HepG2 (cell line): Measurements from ENCODE around the gene SLC2A6. TPM values are rescaled to one million over a fixed set of nuclear protein-coding genes. Genes with fewer than 3 reads are reported as not detected.

ENCODE experiments used
- ATAC-seq: fragments of 200-7000 bp; cut with Tn5 transposase; 3 replicates; pipeline ENCODE4 v1.9.1; 2020; ENCODE audit warnings: mild to moderate bottlenecking, moderate library complexity
- BruUV-seq: library from RNA; stranded (reverse); fragments of 400-500 nt; replicated peaks from 2 replicates; lab custom pipeline; 2021; lab: Mats Ljungman, UMichigan
- CTCF ChIA-PET: fragments of 300-600 bp; formaldehyde crosslinking; extraction: SDS; loops from one replicate; lab custom pipeline; 2021; ENCODE audit warnings: low total read pairs, inconsistent platforms, low intra/inter-chr PET ratio; lab: Yijun Ruan, JAX
- POLR2A ChIA-PET: fragments of 350-600 bp; sonication (Branson Sonifier 250); formaldehyde crosslinking; loops from one replicate; lab custom pipeline; 2020; ENCODE audit warnings: antibody characterized with exemption, inconsistent platforms; lab: Yijun Ruan, JAX
- DNase-seq: peaks from one replicate; pipeline ENCODE4 v3.0.0-alpha.2; 2015; ENCODE audit warnings: low spot score
- FAIRE-seq: peaks from 3 replicates; lab custom pipeline; 2011; peaks lifted over from hg19 to GRCh38; lab: Jason Lieb, UNC
- H2AFZ ChIP-seq: one replicate; pipeline ENCODE4 v1.6.1; 2011; ENCODE audit warnings: low read length, inconsistent platforms
- H3K27ac ChIP-seq: fragments of 300-600 bp; 3 replicates; pipeline ENCODE4 v1.8.0; 2011; ENCODE audit warnings: mixed run types, mild to moderate bottlenecking, mixed read lengths, low read length, inconsistent platforms; ENCODE audit not compliant: insufficient read depth; ENCODE audit errors: extremely low read length
- H3K27me3 ChIP-seq, 2 experiments: fragments of 200-600 bp in 1 of 2; 2 replicates in 1 of 2; 3 replicates in 1 of 2; pipeline versions ENCODE4 v1.6.0 to v1.8.0; 2011; ENCODE audit warnings: low read length in 2 of 2, mild to moderate bottlenecking in 2 of 2, moderate library complexity in 2 of 2, inconsistent platforms in 1 of 2; ENCODE audit not compliant: insufficient read depth in 2 of 2, control insufficient read depth in 1 of 2
- H3K36me3 ChIP-seq, 2 experiments: fragments of 200-600 bp in 1 of 2; replicated peaks in 1 of 2; 2 replicates in 1 of 2; 3 replicates in 1 of 2; pipeline versions ENCODE4 v1.5.1 to v1.8.0; 2011; ENCODE audit warnings: low read length in 2 of 2, inconsistent platforms in 1 of 2; ENCODE audit not compliant: insufficient read depth in 2 of 2, control insufficient read depth in 1 of 2
- H3K4me1 ChIP-seq: 2 replicates; pipeline ENCODE4 v1.5.1; 2012; ENCODE audit warnings: low read length, inconsistent platforms; ENCODE audit not compliant: insufficient read depth
- H3K4me2 ChIP-seq: 2 replicates; pipeline ENCODE4 v1.6.0; 2011; ENCODE audit warnings: low read depth, low read length, inconsistent platforms
- H3K4me3 ChIP-seq, 3 experiments: fragments of 200-600 bp in 1 of 3; sonication (generic), shearing (Covaris generic) in 1 of 3; replicated peaks in 1 of 3; 2 replicates each; pipeline ENCODE4 v1.5.1; 2011 to 2016; ENCODE audit warnings: low read length in 3 of 3, inconsistent platforms in 2 of 3, low read depth in 2 of 3, mild to moderate bottlenecking in 2 of 3, control low read depth in 1 of 3, mixed read lengths in 1 of 3; ENCODE audit not compliant: insufficient read depth in 1 of 3
- H3K79me2 ChIP-seq: one replicate; pipeline ENCODE4 v1.6.1; 2011; ENCODE audit warnings: low read length, inconsistent platforms; ENCODE audit not compliant: insufficient read depth
- H3K9ac ChIP-seq: 2 replicates; pipeline ENCODE4 v1.6.0; 2011; ENCODE audit warnings: mild to moderate bottlenecking, low read depth, low read length, inconsistent platforms; ENCODE audit not compliant: insufficient read depth
- H3K9me3 ChIP-seq: 2 replicates; pipeline ENCODE4 v1.5.1; 2012; ENCODE audit warnings: mild to moderate bottlenecking, low read length
- H4K20me1 ChIP-seq: 2 replicates; pipeline ENCODE4 v1.6.0; 2011; ENCODE audit warnings: inconsistent platforms, mild to moderate bottlenecking, low read length, moderate library complexity; ENCODE audit not compliant: insufficient read depth
- NFYC ChIP-seq: IDR thresholded peaks from 2 replicates; pipeline ENCODE4 v1.6.1; 2016; ENCODE audit warnings: missing genetic modification reagents, missing compliant biosample characterization
- SAFB2 ChIP-seq: sonication (generic); formaldehyde crosslinking; IDR thresholded peaks from 2 replicates; pipeline ENCODE4 v1.5.1; 2020; ENCODE audit warnings: missing genetic modification reagents, low read depth, mild to moderate bottlenecking, borderline replicate concordance
- SRSF1 ChIP-seq: fragments of 200-400 bp; formaldehyde crosslinking; optimal IDR thresholded peaks from 2 replicates; pipeline ENCODE3; 2017; ENCODE audit warnings: mild to moderate bottlenecking, low read depth, low read length, moderate library complexity
- TBX2 ChIP-seq: sonication (generic); formaldehyde crosslinking; IDR thresholded peaks from 2 replicates; pipeline ENCODE4 v1.5.0; 2020; ENCODE audit warnings: missing genetic modification reagents, mild to moderate bottlenecking, borderline replicate concordance
- U2AF2 ChIP-seq: fragments of 200-400 bp; formaldehyde crosslinking; IDR thresholded peaks from 2 replicates; pipeline ENCODE4 v1.6.1; 2017; ENCODE audit warnings: low read depth, mild to moderate bottlenecking, low read length
- ZNF121 ChIP-seq: sonication (generic); formaldehyde crosslinking; IDR thresholded peaks from 2 replicates; pipeline ENCODE4 v1.5.0; 2020; ENCODE audit warnings: mild to moderate bottlenecking, missing genetic modification reagents
- ZNF850 ChIP-seq: sonication (generic); formaldehyde crosslinking; conservative IDR thresholded peaks from 2 replicates; pipeline ENCODE4 v1.9.0; 2021; ENCODE audit warnings: mild to moderate bottlenecking, missing genetic modification reagents
- WGBS: methylation state at CpG from one replicate; pipeline ENCODE4 v1.1.6; 2017; ENCODE audit warnings: low lambda C conversion rate; 5-methylcytosine and 5-hydroxymethylcytosine counted together
- in situ Hi-C: cut with HindIII; loops from 2 replicates; pipeline ENCODE4 v1.10.0; 2017; ENCODE audit warnings: low pct_unique_long_range_greater_than_20kb; ENCODE audit not compliant: extremely low pct_ligation_motif_present
- intact Hi-C: fragments of 100-400 bp; cut with micrococcal nuclease; formaldehyde crosslinking; loops from one replicate; pipeline ENCODE4 v1.10.0; 2022; ENCODE audit not compliant: unreplicated experiment
- polyA plus RNA-seq, 8 experiments: library from polyadenylated mRNA; depleted of rRNA in 3 of 8; stranded (reverse) in 7 of 8; unstranded in 1 of 8; fragments of >200 nt; fragmentation: Illumina TruSeq in 4 of 8; extraction: Trizol in 4 of 8; gene quantifications; 2 replicates each; pipeline versions ENCODE4 v1.2.1 to v1.2.3, GENCODE V29; 2011 to 2016; ENCODE audit warnings: low read depth in 4 of 8, missing spikeins in 1 of 8, mixed read lengths in 1 of 8; ENCODE audit not compliant: insufficient read depth in 1 of 8
- total RNA-seq, 5 experiments: library from RNA; depleted of rRNA; stranded (reverse); fragments of >200 nt; fragmentation: Illumina TruSeq; extraction: Trizol; gene quantifications; 2 replicates each; pipeline ENCODE4 v1.2.3, GENCODE V29; 2016; ENCODE audit warnings: low read depth in 1 of 5
- TF ChIP-seq, protein P1 (sequence below): sonication (generic); formaldehyde crosslinking; conservative IDR thresholded peaks from 2 replicates; pipeline ENCODE4 v1.8.1; 2023; ENCODE audit warnings: missing genetic modification reagents
- TF ChIP-seq, protein P2 (sequence below): sonication (generic); formaldehyde crosslinking; conservative IDR thresholded peaks from 2 replicates; pipeline ENCODE4 v1.8.0; 2022; ENCODE audit warnings: missing genetic modification reagents
- TF ChIP-seq, protein P3 (sequence below): sonication (generic); formaldehyde crosslinking; IDR thresholded peaks from 2 replicates; pipeline ENCODE4 v1.4.0; 2020; ENCODE audit warnings: missing genetic modification reagents, mild to moderate bottlenecking, borderline replicate concordance

SLC2A6 gene
- total and polyA plus RNA-seq, 2 of the 13 experiments (the other 11 are each of a cell fraction or from before 2014, with no cell fraction given), result 4.1 to 15.0 TPM

DNA sequence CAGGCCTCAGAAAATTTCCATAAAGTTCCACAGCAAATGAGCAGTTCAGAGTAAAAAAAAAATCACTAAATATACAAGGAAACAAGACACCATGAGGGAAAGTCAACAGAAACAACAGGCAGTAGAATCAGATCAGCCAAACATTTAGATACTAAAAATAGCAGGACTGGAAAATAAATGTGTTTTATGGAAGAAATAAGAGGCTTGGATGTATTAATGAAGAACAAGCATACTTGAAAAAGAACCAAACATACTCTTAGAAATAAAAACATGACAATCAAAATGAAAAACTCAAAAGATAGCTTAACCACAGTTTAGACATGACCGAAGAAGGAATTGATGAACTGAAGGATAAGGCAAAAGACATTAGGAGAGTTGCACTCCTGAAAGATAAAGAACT is 23.2 kb upstream of the SLC2A6 start:
- no peaks in the 10 kb centered on the region for H4K20me1 ChIP-seq
- no peak overlapping the region for H3K4me3 ChIP-seq
- H3K9ac ChIP-seq, result no peak overlapping the region
- peaks cover 11% of the 10 kb centered on the region for H3K9me3 ChIP-seq
- in situ Hi-C loops, result no loop called here
- H3K36me3 ChIP-seq, result no peaks in the 10 kb centered on the region
- H2AFZ ChIP-seq, result no peak overlapping the region
- H3K27me3 ChIP-seq, result peaks cover 0 to 3% of the 10 kb centered on the region in 2 experiments; a peak in 1 of 5 replicates
- 98% methylated on average over 1 of the region's 1 CpG for WGBS
- ATAC-seq (no peak), FAIRE-seq (no peak), DNase-seq (no peak)
- peaks cover 49% of the 10 kb centered on the region for H3K4me1 ChIP-seq
- ChIA-PET CTCF (no interaction called here), POLR2A (no interaction called here)
- no peak overlapping the region for H3K27ac ChIP-seq
- H3K4me2 ChIP-seq, result no peak overlapping the region
- TF ChIP-seq TBX2 (CRISPR knock-in tag) (no peak), SRSF1 (no peak)
- H3K79me2 ChIP-seq, result no peaks in the 10 kb centered on the region
- BruUV-seq, result no TSS peak
- intact Hi-C loops, result no loop called here

DNA sequence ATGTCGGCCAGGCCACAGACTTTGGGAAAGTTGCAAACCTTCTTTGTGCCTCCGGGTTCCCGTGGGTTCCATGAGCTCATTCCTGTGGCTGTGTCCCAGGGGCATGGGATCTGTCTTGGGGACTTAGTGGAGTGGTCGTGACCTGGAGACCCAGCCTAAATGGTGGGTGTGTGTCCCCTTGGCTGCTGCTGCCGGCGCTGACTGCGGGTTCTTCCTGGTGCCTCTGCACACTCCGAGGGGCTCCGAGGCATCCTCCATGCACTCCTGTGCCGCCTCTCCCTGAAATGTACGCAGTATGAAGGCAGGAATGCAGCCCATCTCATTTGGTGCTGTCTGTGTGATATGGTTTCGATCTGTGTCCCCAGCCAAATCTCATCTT is 21.0 kb upstream of the SLC2A6 start:
- ChIA-PET POLR2A (interaction anchor here (1.2 kb wide), 1 partner anchor 40 kb away, joined by 4 read pairs; the partner anchor contains the start of gene CACFD1), CTCF (no interaction called here)
- Histone ChIP-seq H4K20me1 (no peaks in the 10 kb centered on the region), H3K79me2 (no peaks in the 10 kb centered on the region), H3K36me3 (no peaks in the 10 kb centered on the region), H3K9ac (no peak overlapping the region), H3K4me3 (0 out of 6 replicates have a peak overlapping the region, but pooled peaks of 1 of the 3 experiments have one; percentile 2), H3K9me3 (peaks cover 11% of the 10 kb centered on the region), H3K4me1 (peaks cover 45% of the 10 kb centered on the region), H3K4me2 (peak overlapping the region; percentile 56), H3K27ac (no peak overlapping the region), H3K27me3 (peaks cover 1 to 14% of the 10 kb centered on the region in 2 experiments; a peak in 2 of 5 replicates), H2AFZ (no peak overlapping the region)
- FAIRE-seq, result no peak
- no TSS peak for BruUV-seq
- in situ Hi-C loops, result no loop called here
- TF ChIP-seq, protein P1, sequence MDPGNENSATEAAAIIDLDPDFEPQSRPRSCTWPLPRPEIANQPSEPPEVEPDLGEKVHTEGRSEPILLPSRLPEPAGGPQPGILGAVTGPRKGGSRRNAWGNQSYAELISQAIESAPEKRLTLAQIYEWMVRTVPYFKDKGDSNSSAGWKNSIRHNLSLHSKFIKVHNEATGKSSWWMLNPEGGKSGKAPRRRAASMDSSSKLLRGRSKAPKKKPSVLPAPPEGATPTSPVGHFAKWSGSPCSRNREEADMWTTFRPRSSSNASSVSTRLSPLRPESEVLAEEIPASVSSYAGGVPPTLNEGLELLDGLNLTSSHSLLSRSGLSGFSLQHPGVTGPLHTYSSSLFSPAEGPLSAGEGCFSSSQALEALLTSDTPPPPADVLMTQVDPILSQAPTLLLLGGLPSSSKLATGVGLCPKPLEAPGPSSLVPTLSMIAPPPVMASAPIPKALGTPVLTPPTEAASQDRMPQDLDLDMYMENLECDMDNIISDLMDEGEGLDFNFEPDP (CRISPR knock-in tag), result 0 out of 2 replicates have a peak, but pooled peaks have one; percentile 12
- TF ChIP-seq U2AF2, result no peak
- TF ChIP-seq ZNF121 (CRISPR knock-in tag), result no peak
- TF ChIP-seq, protein P2, sequence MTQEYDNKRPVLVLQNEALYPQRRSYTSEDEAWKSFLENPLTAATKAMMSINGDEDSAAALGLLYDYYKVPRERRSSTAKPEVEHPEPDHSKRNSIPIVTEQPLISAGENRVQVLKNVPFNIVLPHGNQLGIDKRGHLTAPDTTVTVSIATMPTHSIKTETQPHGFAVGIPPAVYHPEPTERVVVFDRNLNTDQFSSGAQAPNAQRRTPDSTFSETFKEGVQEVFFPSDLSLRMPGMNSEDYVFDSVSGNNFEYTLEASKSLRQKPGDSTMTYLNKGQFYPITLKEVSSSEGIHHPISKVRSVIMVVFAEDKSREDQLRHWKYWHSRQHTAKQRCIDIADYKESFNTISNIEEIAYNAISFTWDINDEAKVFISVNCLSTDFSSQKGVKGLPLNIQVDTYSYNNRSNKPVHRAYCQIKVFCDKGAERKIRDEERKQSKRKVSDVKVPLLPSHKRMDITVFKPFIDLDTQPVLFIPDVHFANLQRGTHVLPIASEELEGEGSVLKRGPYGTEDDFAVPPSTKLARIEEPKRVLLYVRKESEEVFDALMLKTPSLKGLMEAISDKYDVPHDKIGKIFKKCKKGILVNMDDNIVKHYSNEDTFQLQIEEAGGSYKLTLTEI, result no peak
- TF ChIP-seq SAFB2 (CRISPR knock-in tag), result no peak
- TF ChIP-seq NFYC, result no peak
- TF ChIP-seq, protein P3, sequence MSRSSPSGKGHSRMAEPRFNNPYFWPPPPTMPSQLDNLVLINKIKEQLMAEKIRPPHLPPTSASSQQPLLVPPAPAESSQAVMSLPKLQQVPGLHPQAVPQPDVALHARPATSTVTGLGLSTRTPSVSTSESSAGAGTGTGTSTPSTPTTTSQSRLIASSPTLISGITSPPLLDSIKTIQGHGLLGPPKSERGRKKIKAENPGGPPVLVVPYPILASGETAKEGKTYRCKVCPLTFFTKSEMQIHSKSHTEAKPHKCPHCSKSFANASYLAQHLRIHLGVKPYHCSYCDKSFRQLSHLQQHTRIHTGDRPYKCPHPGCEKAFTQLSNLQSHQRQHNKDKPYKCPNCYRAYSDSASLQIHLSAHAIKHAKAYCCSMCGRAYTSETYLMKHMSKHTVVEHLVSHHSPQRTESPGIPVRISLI (CRISPR knock-in tag), result no peak
- no peak for TF ChIP-seq ZNF850 (CRISPR knock-in tag)
- peak; percentile 33 for ATAC-seq
- no peak for DNase-seq
- 100% methylated on average over 1 of the region's 12 CpGs for WGBS
- intact Hi-C loops, result no loop called here
